ENCODE data around the gene HERPUD1.

Gene HERPUD1

DNA sequence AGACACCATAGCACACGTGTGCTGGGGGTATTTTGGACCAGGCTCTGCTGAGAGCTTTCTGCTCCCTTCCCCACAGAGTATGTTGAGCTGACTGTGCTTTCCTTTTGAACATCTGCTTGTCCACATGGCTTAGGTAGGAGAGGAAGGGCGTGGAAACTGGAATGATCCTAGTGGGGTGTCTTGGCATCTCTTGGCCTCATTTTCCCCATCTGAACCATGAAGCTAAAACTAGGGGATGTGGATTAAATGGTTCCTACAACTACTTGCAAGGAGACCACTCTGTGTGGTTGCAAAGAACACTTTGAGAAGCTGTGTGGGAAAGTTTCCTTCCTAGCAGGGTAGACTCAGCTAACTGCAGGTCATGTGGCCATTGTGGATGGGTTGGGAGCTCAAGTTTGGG is 50.8 kb downstream of the HERPUD1 start:
- TF ChIP-seq, protein P1, sequence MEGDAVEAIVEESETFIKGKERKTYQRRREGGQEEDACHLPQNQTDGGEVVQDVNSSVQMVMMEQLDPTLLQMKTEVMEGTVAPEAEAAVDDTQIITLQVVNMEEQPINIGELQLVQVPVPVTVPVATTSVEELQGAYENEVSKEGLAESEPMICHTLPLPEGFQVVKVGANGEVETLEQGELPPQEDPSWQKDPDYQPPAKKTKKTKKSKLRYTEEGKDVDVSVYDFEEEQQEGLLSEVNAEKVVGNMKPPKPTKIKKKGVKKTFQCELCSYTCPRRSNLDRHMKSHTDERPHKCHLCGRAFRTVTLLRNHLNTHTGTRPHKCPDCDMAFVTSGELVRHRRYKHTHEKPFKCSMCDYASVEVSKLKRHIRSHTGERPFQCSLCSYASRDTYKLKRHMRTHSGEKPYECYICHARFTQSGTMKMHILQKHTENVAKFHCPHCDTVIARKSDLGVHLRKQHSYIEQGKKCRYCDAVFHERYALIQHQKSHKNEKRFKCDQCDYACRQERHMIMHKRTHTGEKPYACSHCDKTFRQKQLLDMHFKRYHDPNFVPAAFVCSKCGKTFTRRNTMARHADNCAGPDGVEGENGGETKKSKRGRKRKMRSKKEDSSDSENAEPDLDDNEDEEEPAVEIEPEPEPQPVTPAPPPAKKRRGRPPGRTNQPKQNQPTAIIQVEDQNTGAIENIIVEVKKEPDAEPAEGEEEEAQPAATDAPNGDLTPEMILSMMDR (IDR thresholded peaks at IDR 0.05; ENCODE audit: insufficient read depth, low read length): no peak
- TF ChIP-seq, protein P2, sequence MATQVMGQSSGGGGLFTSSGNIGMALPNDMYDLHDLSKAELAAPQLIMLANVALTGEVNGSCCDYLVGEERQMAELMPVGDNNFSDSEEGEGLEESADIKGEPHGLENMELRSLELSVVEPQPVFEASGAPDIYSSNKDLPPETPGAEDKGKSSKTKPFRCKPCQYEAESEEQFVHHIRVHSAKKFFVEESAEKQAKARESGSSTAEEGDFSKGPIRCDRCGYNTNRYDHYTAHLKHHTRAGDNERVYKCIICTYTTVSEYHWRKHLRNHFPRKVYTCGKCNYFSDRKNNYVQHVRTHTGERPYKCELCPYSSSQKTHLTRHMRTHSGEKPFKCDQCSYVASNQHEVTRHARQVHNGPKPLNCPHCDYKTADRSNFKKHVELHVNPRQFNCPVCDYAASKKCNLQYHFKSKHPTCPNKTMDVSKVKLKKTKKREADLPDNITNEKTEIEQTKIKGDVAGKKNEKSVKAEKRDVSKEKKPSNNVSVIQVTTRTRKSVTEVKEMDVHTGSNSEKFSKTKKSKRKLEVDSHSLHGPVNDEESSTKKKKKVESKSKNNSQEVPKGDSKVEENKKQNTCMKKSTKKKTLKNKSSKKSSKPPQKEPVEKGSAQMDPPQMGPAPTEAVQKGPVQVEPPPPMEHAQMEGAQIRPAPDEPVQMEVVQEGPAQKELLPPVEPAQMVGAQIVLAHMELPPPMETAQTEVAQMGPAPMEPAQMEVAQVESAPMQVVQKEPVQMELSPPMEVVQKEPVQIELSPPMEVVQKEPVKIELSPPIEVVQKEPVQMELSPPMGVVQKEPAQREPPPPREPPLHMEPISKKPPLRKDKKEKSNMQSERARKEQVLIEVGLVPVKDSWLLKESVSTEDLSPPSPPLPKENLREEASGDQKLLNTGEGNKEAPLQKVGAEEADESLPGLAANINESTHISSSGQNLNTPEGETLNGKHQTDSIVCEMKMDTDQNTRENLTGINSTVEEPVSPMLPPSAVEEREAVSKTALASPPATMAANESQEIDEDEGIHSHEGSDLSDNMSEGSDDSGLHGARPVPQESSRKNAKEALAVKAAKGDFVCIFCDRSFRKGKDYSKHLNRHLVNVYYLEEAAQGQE (IDR thresholded peaks at IDR 0.05; ENCODE audit: insufficient replicate concordance, low read depth): no peak
- no peak for TF ChIP-seq SPI1 (IDR thresholded peaks at IDR 0.05; ENCODE audit: borderline replicate concordance, low read depth)
- Histone ChIP-seq H3K4me3 (replicated peaks; ENCODE audit: insufficient read depth, low read length) (no peak overlapping the region), H3K27me3 (ENCODE audit: insufficient read depth, poor library complexity, severe bottlenecking) (no peaks in the 10 kb centered on the region), H3K27ac (replicated peaks) (no peak overlapping the region)
- no peak for DNase-seq (ENCODE audit: low read depth in 1 of 2, low spot score in 1 of 2)

GRCh38 chr16:56983211-56983751 is 51.3 kb downstream of the HERPUD1 start:
- H3K27me3 ChIP-seq (ENCODE audit: insufficient read depth, poor library complexity, severe bottlenecking): no peaks in the 10 kb centered on the region
- no peak overlapping the region for H3K4me3 ChIP-seq (replicated peaks; ENCODE audit: insufficient read depth, low read length)
- no peak overlapping the region for H3K27ac ChIP-seq (replicated peaks)
- no peak for DNase-seq (ENCODE audit: low read depth in 1 of 2, low spot score in 1 of 2)
- TF ChIP-seq, protein P1 (IDR thresholded peaks at IDR 0.05; ENCODE audit: insufficient read depth, low read length): no peak
- TF ChIP-seq, protein P2 (IDR thresholded peaks at IDR 0.05; ENCODE audit: insufficient replicate concordance, low read depth): no peak
- TF ChIP-seq POLR2AphosphoS5 (IDR thresholded peaks at IDR 0.05; ENCODE audit: low read depth) (no peak), SPI1 (IDR thresholded peaks at IDR 0.05; ENCODE audit: borderline replicate concordance, low read depth) (no peak), GABPA (IDR thresholded peaks at IDR 0.05; ENCODE audit: low read depth) (no peak)

DNA sequence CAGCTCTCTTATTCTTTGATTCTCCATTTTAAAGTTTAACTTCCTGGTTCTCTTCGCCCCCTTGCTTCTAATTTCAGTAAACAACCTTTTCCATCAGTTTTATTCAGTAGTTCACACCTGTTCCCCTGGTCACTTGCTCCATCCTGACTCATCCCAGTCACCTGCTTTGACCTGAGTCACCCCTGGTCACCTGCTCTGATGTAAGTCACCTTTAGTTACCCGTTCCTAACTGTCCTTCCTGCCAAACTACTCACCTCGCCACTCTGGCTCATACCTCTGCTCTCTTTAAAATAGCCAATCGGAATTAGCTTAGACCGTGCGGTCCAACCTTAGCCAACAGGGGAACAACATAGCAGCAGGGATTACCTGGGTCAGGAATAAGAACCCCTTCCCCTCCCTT is 52.7 kb downstream of the HERPUD1 start:
- Histone ChIP-seq H3K27me3 (ENCODE audit: insufficient read depth, poor library complexity, severe bottlenecking) (no peaks in the 10 kb centered on the region), H3K27ac (replicated peaks) (no peak overlapping the region), H3K4me3 (replicated peaks; ENCODE audit: insufficient read depth, low read length) (no peak overlapping the region)
- TF ChIP-seq, protein P1 (IDR thresholded peaks at IDR 0.05; ENCODE audit: insufficient read depth, low read length): no peak
- DNase-seq (ENCODE audit: low read depth in 1 of 2, low spot score in 1 of 2): no peak

DNA sequence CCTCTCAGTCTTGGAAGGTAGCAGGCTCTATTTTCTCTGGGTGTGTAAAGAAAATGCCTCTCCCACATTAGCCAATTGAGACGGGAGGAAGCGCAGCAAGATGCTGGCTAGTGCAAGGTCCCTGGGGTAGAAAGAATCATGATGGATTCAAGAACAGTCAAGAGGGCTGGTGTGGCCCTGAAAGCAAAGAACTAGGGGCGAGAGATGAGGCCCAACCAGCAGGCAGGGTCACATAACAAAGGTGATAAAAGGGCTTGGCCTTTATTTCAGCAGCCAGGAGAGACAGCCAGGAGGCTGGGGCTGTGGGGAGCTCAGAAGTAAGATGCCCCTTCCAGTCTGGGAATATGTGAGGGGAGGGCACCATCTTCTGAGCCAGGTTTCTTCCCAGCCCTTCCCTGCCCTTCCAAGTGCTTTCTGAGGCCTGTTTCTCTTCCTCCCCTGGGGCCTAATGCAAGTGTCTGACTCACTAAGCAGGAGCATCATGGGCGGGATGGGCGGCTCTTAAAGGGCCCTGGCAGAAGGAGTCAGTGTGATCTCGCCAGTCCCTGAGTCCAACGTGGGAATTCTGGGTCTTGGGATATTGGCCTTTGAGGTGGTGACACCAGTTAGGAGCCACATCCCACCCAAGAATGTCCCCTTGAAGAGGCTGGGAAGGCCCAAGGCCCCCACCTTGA is 53.5 kb downstream of the HERPUD1 start:
- H3K4me3 ChIP-seq (replicated peaks; ENCODE audit: insufficient read depth, low read length): no peak overlapping the region
- DNase-seq (ENCODE audit: low read depth in 1 of 2, low spot score in 1 of 2): no peak
- H3K27ac ChIP-seq (replicated peaks): no peak overlapping the region
- no peaks in the 10 kb centered on the region for H3K27me3 ChIP-seq (ENCODE audit: insufficient read depth, poor library complexity, severe bottlenecking)
- TF ChIP-seq POLR2AphosphoS5 (IDR thresholded peaks at IDR 0.05; ENCODE audit: low read depth) (no peak), SPI1 (IDR thresholded peaks at IDR 0.05; ENCODE audit: borderline replicate concordance, low read depth) (no peak), GABPA (IDR thresholded peaks at IDR 0.05; ENCODE audit: low read depth) (no peak)
- TF ChIP-seq, protein P1 (IDR thresholded peaks at IDR 0.05; ENCODE audit: insufficient read depth, low read length): no peak
- TF ChIP-seq, protein P2 (IDR thresholded peaks at IDR 0.05; ENCODE audit: insufficient replicate concordance, low read depth): no peak

Measured in HL-60 (cell line).